Activated naive CD4-positive, alpha-beta T cell treated with anti-CD3 and anti-CD28 coated beads for 36 hours (primary cell): ENCODE measurements around the gene TRRAP. TPM values are rescaled to one million over a fixed set of nuclear protein-coding genes. Genes with fewer than 3 reads are reported as not detected.

Experiments used
- CTCF ChIA-PET: fragments of 350-600 bp; sonication (Branson Sonifier 250); formaldehyde crosslinking; loops from one replicate; lab custom pipeline; 2021; ENCODE audit warnings: antibody characterized with exemption; lab: Charles Lee
- DNase-seq: peaks from one replicate; pipeline ENCODE4 v3.0.0-alpha.2; 2020
- H3K27ac Mint-ChIP-seq: one replicate; pipeline ENCODE4 v1.8.0; 2021; ENCODE audit warnings: mild to moderate bottlenecking, mixed read lengths
- H3K27me3 Mint-ChIP-seq: one replicate; pipeline ENCODE4 v1.8.0; 2021; ENCODE audit warnings: low read depth, mixed read lengths
- H3K36me3 Mint-ChIP-seq: one replicate; pipeline ENCODE4 v1.8.0; 2021; ENCODE audit warnings: low read depth, mixed read lengths
- H3K4me1 Mint-ChIP-seq: one replicate; pipeline ENCODE4 v1.8.0; 2021; ENCODE audit warnings: low read depth, mixed read lengths
- H3K4me3 Mint-ChIP-seq: one replicate; pipeline ENCODE4 v1.8.0; 2021; ENCODE audit warnings: mild to moderate bottlenecking, moderate library complexity, mixed read lengths
- H3K9me3 Mint-ChIP-seq: one replicate; pipeline ENCODE4 v1.8.0; 2021; ENCODE audit warnings: mixed read lengths
- intact Hi-C: fragments of 100-400 bp; cut with micrococcal nuclease; formaldehyde crosslinking; loops from one replicate; pipeline ENCODE4 v1.15.1; 2023
- total RNA-seq, 2 experiments: library from RNA; stranded (reverse); gene quantifications; one replicate each; pipeline ENCODE4 v1.2.3, GENCODE V29; 2021

Gene TRRAP
- total RNA-seq, 2 experiments from 2014 or later: 33.5 to 37.4 TPM

GRCh38 chr7:98879198-98879978 lies 1.1 kb downstream of the TRRAP start:
- DNase-seq: peak; percentile 82
- Mint-ChIP-seq H3K4me1 (peaks cover 33% of the 10 kb centered on the region), H3K4me3 (peak overlapping the region; percentile 88), H3K27ac (peak overlapping the region; percentile 94), H3K9me3 (no peaks in the 10 kb centered on the region), H3K27me3 (no peaks in the 10 kb centered on the region), H3K36me3 (peaks cover 24% of the 10 kb centered on the region)
- intact Hi-C loops: loop anchor here (1.0 to 5.0 kb wide), 7 partner anchors 9 to 907 kb away; partner anchors contain the start of genes ARPC1A, BAIAP2L1, BRI3 and TMEM130
- CTCF ChIA-PET: interaction anchor here (0.6 to 2.1 kb wide), 7 partner anchors 8 to 676 kb away, joined by 3 to 5 read pairs (median 3); partner anchors contain the start of gene BAIAP2L1

GRCh38 chr7:98879979-98880315 lies 1.6 kb downstream of the TRRAP start:
- peak overlapping the region; percentile 88 for H3K4me3 Mint-ChIP-seq
- peaks cover 33% of the 10 kb centered on the region for H3K4me1 Mint-ChIP-seq
- CTCF ChIA-PET: interaction anchor here (0.6 to 2.1 kb wide), 5 partner anchors 8 to 676 kb away, joined by 3 to 5 read pairs (median 3); no protein-coding TSS in a partner anchor
- DNase-seq: no peak
- peaks cover 27% of the 10 kb centered on the region for H3K36me3 Mint-ChIP-seq
- no peaks in the 10 kb centered on the region for H3K27me3 Mint-ChIP-seq
- peak overlapping the region; percentile 94 for H3K27ac Mint-ChIP-seq
- no peaks in the 10 kb centered on the region for H3K9me3 Mint-ChIP-seq
- intact Hi-C loops: loop anchor here (1.0 to 5.0 kb wide), 7 partner anchors 10 to 908 kb away; partner anchors contain the start of genes ARPC1A, BAIAP2L1, BRI3 and TMEM130

DNA sequence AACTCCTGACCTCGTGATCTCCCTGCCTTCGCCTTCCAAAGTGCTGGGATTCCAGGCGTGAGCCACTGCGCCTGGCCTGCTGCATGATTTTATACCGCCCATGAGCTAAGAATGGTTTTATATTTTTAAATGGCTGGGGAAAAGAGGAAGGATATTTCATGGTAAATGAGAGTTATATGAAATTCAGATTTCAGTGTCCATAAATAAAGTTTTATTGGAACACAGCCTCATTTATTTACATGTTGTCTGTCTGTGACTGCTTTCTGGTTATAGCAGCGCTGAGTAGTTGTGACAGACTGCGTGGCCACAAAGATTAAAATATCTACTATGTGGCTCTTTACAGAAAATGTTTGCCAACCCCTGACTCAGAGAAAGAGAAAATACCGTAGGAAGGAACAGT lies 2.2 kb downstream of the TRRAP start:
- Mint-ChIP-seq H3K27me3 (no peaks in the 10 kb centered on the region), H3K36me3 (peaks cover 27% of the 10 kb centered on the region), H3K4me1 (peaks cover 33% of the 10 kb centered on the region), H3K27ac (peak overlapping the region; percentile 94), H3K9me3 (no peaks in the 10 kb centered on the region), H3K4me3 (peak overlapping the region; percentile 88)
- intact Hi-C loops: no loop called here
- no peak for DNase-seq
- CTCF ChIA-PET: no interaction called here

- Mint-ChIP-seq H3K4me1 (peaks cover 33% of the 10 kb centered on the region), H3K27me3 (no peaks in the 10 kb centered on the region), H3K9me3 (no peaks in the 10 kb centered on the region), H3K4me3 (no peak overlapping the region), H3K27ac (peak overlapping the region; percentile 10), H3K36me3 (peaks cover 29% of the 10 kb centered on the region)
- DNase-seq: peak; percentile 16
- CTCF ChIA-PET: interaction anchor here (1.2 to 1.4 kb wide), 2 partner anchors 9 to 41 kb away, joined by 3 to 6 read pairs; no protein-coding TSS in a partner anchor
- intact Hi-C loops: no loop called here
Measured at GRCh38 chr7:98881561-98882315, 3.4 kb downstream of the TRRAP start.

DNA sequence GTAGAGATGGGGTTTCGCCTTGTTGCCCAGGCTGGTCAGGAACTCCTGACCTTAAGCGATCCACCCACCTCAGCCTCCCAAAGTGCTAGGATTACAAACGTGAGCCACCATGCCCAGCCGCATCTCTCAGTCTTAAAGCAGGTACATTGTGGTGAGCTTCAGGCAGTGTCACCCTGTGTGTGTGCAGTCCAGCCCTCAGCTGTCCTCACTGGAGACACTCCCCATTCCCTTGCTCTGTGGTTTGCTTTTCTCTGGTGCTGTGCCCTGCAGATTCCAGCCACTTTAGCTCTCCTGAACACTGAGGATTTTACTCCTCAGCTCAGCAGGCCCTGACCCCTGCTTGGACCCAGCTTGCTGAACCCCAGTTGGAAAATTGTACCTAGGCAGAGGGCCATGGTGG lies 6.1 kb downstream of the TRRAP start:
- CTCF ChIA-PET: interaction anchor here (0.6 kb wide), 1 partner anchor 39 kb away, joined by 3 read pairs; no protein-coding TSS in a partner anchor
- Mint-ChIP-seq H3K4me3 (no peak overlapping the region), H3K36me3 (peaks cover 35% of the 10 kb centered on the region), H3K27me3 (no peaks in the 10 kb centered on the region), H3K4me1 (peaks cover 39% of the 10 kb centered on the region), H3K9me3 (no peaks in the 10 kb centered on the region), H3K27ac (no peak overlapping the region)
- intact Hi-C loops: no loop called here
- DNase-seq: no peak

GRCh38 chr7:98887038-98887437 lies 8.7 kb downstream of the TRRAP start:
- Mint-ChIP-seq H3K4me3 (no peak overlapping the region), H3K4me1 (peaks cover 15% of the 10 kb centered on the region), H3K27ac (no peak overlapping the region), H3K27me3 (no peaks in the 10 kb centered on the region), H3K9me3 (no peaks in the 10 kb centered on the region), H3K36me3 (peaks cover 35% of the 10 kb centered on the region)
- CTCF ChIA-PET: interaction anchor here (0.9 to 2.2 kb wide), 2 partner anchors 7 to 9 kb away, joined by 3 to 5 read pairs; partner anchors contain the start of gene TRRAP
- intact Hi-C loops: no loop called here
- no peak for DNase-seq

GRCh38 chr7:98892609-98893008 lies 14.3 kb downstream of the TRRAP start:
- CTCF ChIA-PET: no interaction called here
- Mint-ChIP-seq H3K27me3 (no peaks in the 10 kb centered on the region), H3K4me3 (no peak overlapping the region), H3K4me1 (peaks cover 7% of the 10 kb centered on the region), H3K36me3 (peaks cover 35% of the 10 kb centered on the region), H3K9me3 (no peaks in the 10 kb centered on the region), H3K27ac (no peak overlapping the region)
- no peak for DNase-seq
- intact Hi-C loops: no loop called here

DNA sequence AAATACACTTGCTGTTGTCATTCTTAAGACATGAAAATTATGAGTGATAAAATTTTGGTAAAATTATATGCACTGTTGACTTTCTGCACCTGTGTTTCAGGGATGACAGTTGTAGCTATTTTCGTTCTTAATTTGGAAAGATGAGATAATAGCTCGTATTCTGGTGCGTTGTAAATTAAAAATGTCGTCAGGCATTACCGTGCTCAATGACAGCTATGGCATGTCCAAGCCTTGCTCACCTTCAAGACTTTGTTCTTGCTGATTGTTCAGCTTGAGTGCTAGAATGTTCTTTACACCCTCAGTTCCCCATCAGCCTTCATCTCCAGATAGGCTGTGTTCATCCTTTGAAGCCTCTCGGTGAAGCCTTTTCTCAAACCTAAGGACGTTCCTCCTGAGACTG lies 21.5 kb downstream of the TRRAP start:
- Mint-ChIP-seq H3K27ac (no peak overlapping the region), H3K27me3 (no peaks in the 10 kb centered on the region), H3K4me1 (no peaks in the 10 kb centered on the region), H3K36me3 (peaks cover 49% of the 10 kb centered on the region), H3K9me3 (no peaks in the 10 kb centered on the region), H3K4me3 (no peak overlapping the region)
- intact Hi-C loops: no loop called here
- no peak for DNase-seq
- CTCF ChIA-PET: no interaction called here

GRCh38 chr7:98900815-98901214 lies 22.5 kb downstream of the TRRAP start:
- H3K9me3 Mint-ChIP-seq: no peaks in the 10 kb centered on the region
- H3K4me3 Mint-ChIP-seq: no peak overlapping the region
- H3K4me1 Mint-ChIP-seq: no peaks in the 10 kb centered on the region
- no peaks in the 10 kb centered on the region for H3K27me3 Mint-ChIP-seq
- no peak overlapping the region for H3K27ac Mint-ChIP-seq
- H3K36me3 Mint-ChIP-seq: peaks cover 51% of the 10 kb centered on the region
- CTCF ChIA-PET: no interaction called here
- DNase-seq: no peak
- intact Hi-C loops: no loop called here

- Mint-ChIP-seq H3K27ac (no peak overlapping the region), H3K9me3 (no peaks in the 10 kb centered on the region), H3K27me3 (no peaks in the 10 kb centered on the region), H3K36me3 (peaks cover 46% of the 10 kb centered on the region), H3K4me1 (no peaks in the 10 kb centered on the region), H3K4me3 (no peak overlapping the region)
- CTCF ChIA-PET: interaction anchor here (1.2 kb wide), 1 partner anchor 23 kb away, joined by 4 read pairs; the partner anchor contains the start of gene TRRAP
- intact Hi-C loops: no loop called here
- DNase-seq: no peak
Measured at GRCh38 chr7:98902523-98902922, 24.2 kb downstream of the TRRAP start.

DNA sequence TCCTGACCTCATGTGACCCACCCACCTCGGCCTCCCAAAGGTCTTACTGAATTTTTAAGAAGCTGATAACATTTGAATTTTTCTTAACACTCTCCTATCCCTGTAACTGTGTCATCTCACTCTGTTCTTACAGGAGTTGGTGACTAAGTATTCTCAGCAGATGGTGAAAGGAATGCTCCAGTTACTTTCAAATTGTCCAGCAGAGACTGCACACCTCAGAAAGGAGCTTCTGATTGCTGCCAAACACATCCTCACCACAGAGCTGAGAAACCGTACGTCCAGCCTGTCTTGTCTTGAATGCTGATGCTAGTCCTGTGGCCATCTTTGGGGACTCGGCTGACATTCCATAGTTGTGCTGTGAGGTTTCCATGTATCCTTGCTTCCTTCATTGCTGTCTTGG lies 24.9 kb downstream of the TRRAP start:
- Mint-ChIP-seq H3K9me3 (no peaks in the 10 kb centered on the region), H3K27ac (no peak overlapping the region), H3K4me1 (no peaks in the 10 kb centered on the region), H3K27me3 (no peaks in the 10 kb centered on the region), H3K4me3 (no peak overlapping the region), H3K36me3 (peaks cover 46% of the 10 kb centered on the region)
- CTCF ChIA-PET: interaction anchor here (0.5 to 1.2 kb wide), 2 partner anchors 24 to 33 kb away, joined by 3 to 4 read pairs; partner anchors contain the start of gene TRRAP
- DNase-seq: no peak
- intact Hi-C loops: no loop called here

- Mint-ChIP-seq H3K27me3 (no peaks in the 10 kb centered on the region), H3K4me3 (no peak overlapping the region), H3K4me1 (no peaks in the 10 kb centered on the region), H3K36me3 (peaks cover 36% of the 10 kb centered on the region), H3K9me3 (no peaks in the 10 kb centered on the region), H3K27ac (no peak overlapping the region)
- CTCF ChIA-PET: interaction anchor here (1.4 kb wide), 1 partner anchor 29 kb away, joined by 3 read pairs; the partner anchor contains the start of gene TRRAP
- DNase-seq: no peak
- intact Hi-C loops: no loop called here
Measured at GRCh38 chr7:98907570-98907969, 29.2 kb downstream of the TRRAP start.
